Endothelial cell of umbilical vein (primary cell): ENCODE data around the gene LRRTM4. TPM values are rescaled to one million over a fixed set of nuclear protein-coding genes. Genes with fewer than 3 reads are reported as not detected.

Experiments
- BruUV-seq: library from RNA; stranded (reverse); fragments of 400-500 nt; replicated peaks from 2 replicates; lab custom pipeline; 2021; lab: Mats Ljungman, UMichigan
- CTCF ChIA-PET: fragments of 300-600, 350-600 bp; sonication (Branson Sonifier 250); formaldehyde crosslinking; loops from one replicate; lab custom pipeline; 2021; ENCODE audit warnings: antibody characterized with exemption, inconsistent platforms; lab: Charles Lee
- POLR2A ChIA-PET: fragments of 300-600, 350-600 bp; sonication (Branson Sonifier 250); formaldehyde crosslinking; loops from one replicate; lab custom pipeline; 2021; ENCODE audit warnings: antibody characterized with exemption, inconsistent platforms; lab: Charles Lee
- DNase-seq: peaks from one replicate; pipeline ENCODE4 v3.0.0-alpha.2; 2011; ENCODE audit warnings: low read depth, low spot score
- FAIRE-seq: peaks from 2 replicates; lab custom pipeline; 2011; peaks lifted over from hg19 to GRCh38; lab: Jason Lieb, UNC
- H2AFZ ChIP-seq: 2 replicates; pipeline ENCODE4 v1.6.0; 2012; ENCODE audit warnings: low read depth, low read length, control low read depth, inconsistent platforms
- H3K27ac ChIP-seq: 2 replicates; pipeline ENCODE4 v1.5.1; 2011; ENCODE audit warnings: low read depth, mild to moderate bottlenecking, control low read depth, low read length, moderate library complexity; ENCODE audit not compliant: insufficient read depth
- H3K27me3 ChIP-seq, 2 experiments: 2 replicates each; pipeline versions ENCODE4 v1.6.0 to v1.6.1; 2011; ENCODE audit warnings: low read length in 2 of 2, mixed read lengths in 1 of 2; ENCODE audit not compliant: control insufficient read depth in 2 of 2, insufficient read depth in 2 of 2
- H3K36me3 ChIP-seq, 2 experiments: 2 replicates in 1 of 2; 3 replicates in 1 of 2; pipeline ENCODE4 v1.5.1; 2011; ENCODE audit warnings: low read length in 2 of 2, mild to moderate bottlenecking in 1 of 2, moderate library complexity in 1 of 2; ENCODE audit not compliant: control insufficient read depth in 2 of 2, insufficient read depth in 2 of 2; ENCODE audit errors: extremely low read depth in 1 of 2
- H3K4me1 ChIP-seq: 3 replicates; pipeline ENCODE4 v1.5.1; 2011; ENCODE audit warnings: mild to moderate bottlenecking, low read length; ENCODE audit not compliant: control insufficient read depth, insufficient read depth; ENCODE audit errors: extremely low read depth
- H3K4me2 ChIP-seq: 2 replicates; pipeline ENCODE4 v1.6.1; 2011; ENCODE audit warnings: low read length, control low read depth, mixed read lengths; ENCODE audit not compliant: insufficient read depth
- H3K4me3 ChIP-seq, 3 experiments: fragments of 200-600 bp in 1 of 3; sonication (generic), shearing (Covaris generic) in 1 of 3; replicated peaks in 1 of 3; 2 replicates each; pipeline ENCODE4 v1.5.1; 2011 to 2016; ENCODE audit warnings: control low read depth in 3 of 3, low read length in 3 of 3, mild to moderate bottlenecking in 2 of 3, inconsistent platforms in 1 of 3, low read depth in 1 of 3, moderate library complexity in 1 of 3; ENCODE audit not compliant: insufficient read depth in 1 of 3
- H3K79me2 ChIP-seq: 2 replicates; pipeline ENCODE4 v1.6.0; 2012; ENCODE audit warnings: low read length, inconsistent platforms; ENCODE audit not compliant: control insufficient read depth, insufficient read depth
- H3K9ac ChIP-seq: replicated peaks from 2 replicates; pipeline ENCODE3; 2011; ENCODE audit warnings: low read length, control low read depth; ENCODE audit not compliant: insufficient read depth; ENCODE audit errors: extremely low read depth
- H3K9me1 ChIP-seq: replicated peaks from 3 replicates; pipeline ENCODE4 v1.6.0; 2011; ENCODE audit warnings: mild to moderate bottlenecking, low read length; ENCODE audit not compliant: control insufficient read depth, insufficient read depth; ENCODE audit errors: extremely low read depth
- H3K9me3 ChIP-seq: replicated peaks from 2 replicates; pipeline ENCODE4 v1.5.1; 2012; ENCODE audit warnings: low read length, inconsistent platforms; ENCODE audit not compliant: control insufficient read depth, insufficient read depth
- H4K20me1 ChIP-seq: replicated peaks from 2 replicates; pipeline ENCODE3; 2011; ENCODE audit warnings: mild to moderate bottlenecking, low read length; ENCODE audit not compliant: control insufficient read depth, insufficient read depth; ENCODE audit errors: extremely low read depth
- CTCF ChIP-seq, 2 donors: IDR thresholded peaks; 1 replicate in 1 of 2; 2 replicates in 1 of 2; pipeline ENCODE4 v1.5.1; 2011; ENCODE audit warnings: low read length in 2 of 2, mild to moderate bottlenecking in 2 of 2, moderate library complexity in 2 of 2, control low read depth in 1 of 2, inconsistent platforms in 1 of 2, low read depth in 1 of 2; ENCODE audit not compliant: insufficient read depth in 1 of 2; ENCODE audit errors: extremely low read depth in 1 of 2
- EZH2 ChIP-seq: IDR thresholded peaks from 2 replicates; pipeline ENCODE4 v1.6.1; 2012; ENCODE audit warnings: borderline replicate concordance, low read depth, mild to moderate bottlenecking, moderate library complexity, low read length, inconsistent platforms; ENCODE audit not compliant: severe bottlenecking
- FOS ChIP-seq: IDR thresholded peaks from 2 replicates; pipeline ENCODE4 v1.6.1; 2011; ENCODE audit warnings: mild to moderate bottlenecking, low read length, moderate library complexity, borderline replicate concordance; ENCODE audit not compliant: insufficient read depth
- GATA2 ChIP-seq: IDR thresholded peaks from 2 replicates; pipeline ENCODE4 v1.7.0; 2011; ENCODE audit warnings: low read depth, mild to moderate bottlenecking, moderate library complexity, mixed read lengths, low read length; ENCODE audit not compliant: insufficient read length, insufficient read depth
- JUN ChIP-seq: IDR thresholded peaks from 2 replicates; pipeline ENCODE4 v1.6.1; 2011; ENCODE audit warnings: borderline replicate concordance, low read depth; ENCODE audit not compliant: insufficient read length, insufficient read depth
- MAX ChIP-seq: IDR thresholded peaks from 2 replicates; pipeline ENCODE4 v1.6.1; 2011; ENCODE audit not compliant: insufficient read depth, insufficient read length
- MYC ChIP-seq: IDR thresholded peaks from one replicate; pipeline ENCODE4 v1.6.1; 2011; ENCODE audit warnings: mild to moderate bottlenecking, low read depth, low read length
- POLR2A ChIP-seq: IDR thresholded peaks from 2 replicates; pipeline ENCODE4 v1.6.1; 2012; ENCODE audit warnings: low read depth, mild to moderate bottlenecking, control low read depth, low read length
- POLR2AphosphoS5 ChIP-seq: IDR thresholded peaks from 2 replicates; pipeline ENCODE4 v1.6.1; 2012; ENCODE audit warnings: low read depth, mild to moderate bottlenecking, control low read depth, low read length, moderate library complexity; ENCODE audit not compliant: insufficient read depth
- dilution Hi-C: fragments of 300-500 bp; cut with MboI; formaldehyde crosslinking; loops from one replicate; pipeline ENCODE4 v1.15.0; 2019; ENCODE audit warnings: low sequenced_read_pairs; ENCODE audit not compliant: extremely low pct_ligation_motif_present
- intact Hi-C: fragments of 100-400 bp; cut with micrococcal nuclease; formaldehyde crosslinking; loops from one replicate; pipeline ENCODE4 v1.10.0; 2022
- polyA plus RNA-seq, 4 experiments: library from polyadenylated mRNA; depleted of rRNA in 3 of 4; stranded (reverse) in 3 of 4; unstranded in 1 of 4; fragments of >200 nt; gene quantifications; 2 replicates each; pipeline versions ENCODE4 v1.2.1 to v1.2.3, GENCODE V29; 2011 to 2012; ENCODE audit warnings: missing spikeins in 1 of 4
- total RNA-seq: library from RNA; stranded (reverse); gene quantifications from 2 replicates; pipeline ENCODE4 v1.2.3, GENCODE V29; 2021

The LRRTM4 gene
- total and polyA plus RNA-seq, 2 donors (not counting 3 experiments of a cell fraction or from before 2014, with no cell fraction given): not detected

- H3K9me3 ChIP-seq: peaks cover 3% of the 10 kb centered on the region
- ChIA-PET CTCF (interaction anchor here (1.0 kb wide), 1 partner anchor 9 kb away, joined by 3 read pairs; no protein-coding TSS in a partner anchor), POLR2A (no interaction called here)
- intact Hi-C loops (no loop called here), dilution Hi-C loops (no loop called here)
- H3K4me3 ChIP-seq: no peak overlapping the region
- H3K4me2 ChIP-seq: no peak overlapping the region
- FAIRE-seq (no peak), DNase-seq (no peak)
- H4K20me1 ChIP-seq: no peaks in the 10 kb centered on the region
- BruUV-seq: no TSS peak
- TF ChIP-seq EZH2 (no peak), MYC (no peak)
- no peak overlapping the region for H3K9ac ChIP-seq
- no peak overlapping the region for H3K27ac ChIP-seq
- no peak overlapping the region for H2AFZ ChIP-seq
- no peaks in the 10 kb centered on the region for H3K36me3 ChIP-seq
- no peaks in the 10 kb centered on the region for H3K9me1 ChIP-seq
- H3K4me1 ChIP-seq: no peaks in the 10 kb centered on the region
- no peaks in the 10 kb centered on the region for H3K27me3 ChIP-seq
- no peaks in the 10 kb centered on the region for H3K79me2 ChIP-seq
Measured at GRCh38 chr2:77147153-77147552, 375.0 kb downstream of the LRRTM4 start.

GRCh38 chr2:77144772-77145171 is 377.4 kb downstream of the LRRTM4 start:
- Histone ChIP-seq H3K9ac (no peak overlapping the region), H3K9me1 (no peaks in the 10 kb centered on the region), H3K9me3 (peaks cover 3% of the 10 kb centered on the region), H3K79me2 (no peaks in the 10 kb centered on the region), H3K4me1 (no peaks in the 10 kb centered on the region), H2AFZ (no peak overlapping the region), H3K27me3 (no peaks in the 10 kb centered on the region), H4K20me1 (no peaks in the 10 kb centered on the region), H3K4me3 (no peak overlapping the region), H3K36me3 (no peaks in the 10 kb centered on the region), H3K4me2 (no peak overlapping the region), H3K27ac (no peak overlapping the region)
- CTCF ChIA-PET: interaction anchor here (1.6 kb wide), 1 partner anchor 191 kb away, joined by 3 read pairs; no protein-coding TSS in a partner anchor
- DNase-seq: no peak
- FAIRE-seq: no peak
- intact Hi-C loops (no loop called here), dilution Hi-C loops (no loop called here)
- POLR2A ChIA-PET: no interaction called here
- no TSS peak for BruUV-seq
- TF ChIP-seq EZH2 (no peak), GATA2 (no peak), POLR2A (no peak), FOS (no peak), POLR2AphosphoS5 (no peak), JUN (no peak), MYC (no peak), CTCF (IDR thresholded peaks at IDR 0.05; ENCODE audit: extremely low read depth in 1 of 2, insufficient read depth in 1 of 2, low read depth in 1 of 2, low read length in 2 of 2) (no peak), MAX (no peak)
